Measurements from ENCODE around the gene HSD17B12. TPM values are rescaled to one million over a fixed set of nuclear protein-coding genes. Genes with fewer than 3 reads are reported as not detected.
"Not testable (repeated sequence)": the region's sequence is repeated elsewhere in the genome, so short reads cannot be mapped to it uniquely, and the experiment has no call there.

The HSD17B12 gene
- total and polyA plus RNA-seq, 5 donors, result 69.1 to 147 (median 104) TPM

DNA sequence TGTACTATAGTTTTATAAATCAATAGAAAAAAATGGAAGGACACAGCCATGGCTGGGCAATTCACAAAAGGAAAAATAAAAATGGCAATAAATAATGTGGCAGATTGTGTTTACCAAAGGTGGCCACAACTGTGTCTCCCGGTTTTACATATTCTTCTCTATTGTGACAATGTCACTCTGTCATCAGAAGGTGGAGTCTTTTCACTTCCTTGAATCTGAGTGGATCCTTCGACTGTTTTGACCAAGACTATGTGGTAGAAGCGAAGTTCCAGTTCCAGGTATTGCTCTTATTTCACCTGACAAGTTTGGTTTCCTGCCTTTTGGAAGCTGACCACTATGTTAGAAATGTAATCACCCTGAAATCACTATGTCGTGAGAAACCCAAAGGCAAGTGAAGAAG, 31.0 kb upstream of the HSD17B12 start:
- 90% methylated on average over 4 of the region's 4 CpGs for WGBS
- no peak overlapping the region for H3K4me3 ChIP-seq (ENCODE audit: low read length)
- ATAC-seq (no peak), DNase-seq (no peak)
- intact Hi-C loops (cut with DNase I), result no loop called here
- H3K27me3 ChIP-seq (ENCODE audit: control insufficient read depth, insufficient read depth), result no peaks in the 10 kb centered on the region
- peaks cover 1% of the 10 kb centered on the region for H3K4me1 ChIP-seq (ENCODE audit: control insufficient read depth, insufficient read depth, low read length)
- H3K9me3 ChIP-seq (ENCODE audit: control insufficient read depth, low read length), result no peaks in the 10 kb centered on the region
- H3K27ac ChIP-seq (ENCODE audit: low read length), result no peak overlapping the region

DNA sequence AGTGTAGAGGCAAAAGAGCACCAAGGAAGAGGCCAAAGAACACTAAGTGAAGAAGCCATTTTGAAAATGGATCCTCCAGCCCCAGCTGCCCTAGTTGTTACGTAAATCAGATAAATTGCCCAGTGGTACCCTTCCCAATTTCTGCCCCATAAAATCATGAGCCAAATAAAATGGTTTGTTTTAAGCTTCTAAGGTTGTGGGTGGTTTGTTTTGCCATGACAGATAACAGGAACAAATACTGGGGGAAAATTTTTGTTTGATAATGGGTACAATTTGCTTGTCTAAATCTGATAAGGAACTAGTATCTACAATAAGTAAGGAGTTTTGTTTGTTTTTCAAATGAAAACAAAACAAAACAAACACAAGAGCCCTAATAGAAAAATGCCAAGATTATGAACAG, 30.6 kb upstream of the HSD17B12 start:
- DNase-seq (no peak), ATAC-seq (no peak)
- Histone ChIP-seq H3K4me3 (ENCODE audit: low read length) (no peak overlapping the region), H3K4me1 (ENCODE audit: control insufficient read depth, insufficient read depth, low read length) (peaks cover 1% of the 10 kb centered on the region), H3K9me3 (ENCODE audit: control insufficient read depth, low read length) (no peaks in the 10 kb centered on the region), H3K27ac (ENCODE audit: low read length) (no peak overlapping the region), H3K27me3 (ENCODE audit: control insufficient read depth, insufficient read depth) (no peaks in the 10 kb centered on the region)
- WGBS, result 100% methylated on average over 1 of the region's 1 CpG
- intact Hi-C loops (cut with DNase I), result no loop called here

DNA sequence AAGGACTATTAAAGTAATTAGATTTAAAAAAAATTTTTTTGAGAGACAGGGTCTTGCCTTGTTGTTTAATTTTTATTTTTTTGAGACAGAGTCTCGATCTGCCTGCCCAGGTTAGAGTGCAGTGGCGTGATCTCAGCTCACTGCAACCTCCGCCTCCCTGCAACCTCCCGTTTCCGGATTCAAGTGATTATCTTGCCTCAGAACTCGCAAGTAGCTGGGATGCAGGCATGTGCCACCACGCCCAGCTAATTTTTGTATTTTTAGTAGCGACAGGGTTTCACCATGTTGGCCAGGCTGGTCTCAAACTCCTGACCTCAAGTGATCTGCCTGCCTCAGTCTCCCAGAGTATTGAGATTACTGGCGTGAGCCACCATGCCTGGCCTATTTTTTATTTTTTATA, 17.5 kb upstream of the HSD17B12 start:
- intact Hi-C loops (cut with DNase I), result loop anchor here in 1 of 4 donors (10.0 kb wide), 1 partner anchor 162 kb away; no protein-coding TSS in a partner anchor
- ATAC-seq; DNase-seq; H3K9me3 ChIP-seq (ENCODE audit: control insufficient read depth, low read length); H3K27ac ChIP-seq (ENCODE audit: low read length); H3K4me1 ChIP-seq (ENCODE audit: control insufficient read depth, insufficient read depth, low read length); H3K4me3 ChIP-seq (ENCODE audit: low read length); H3K27me3 ChIP-seq (ENCODE audit: control insufficient read depth, insufficient read depth): not testable (repeated sequence)
- 75% methylated on average over 9 of the region's 9 CpGs for WGBS

DNA sequence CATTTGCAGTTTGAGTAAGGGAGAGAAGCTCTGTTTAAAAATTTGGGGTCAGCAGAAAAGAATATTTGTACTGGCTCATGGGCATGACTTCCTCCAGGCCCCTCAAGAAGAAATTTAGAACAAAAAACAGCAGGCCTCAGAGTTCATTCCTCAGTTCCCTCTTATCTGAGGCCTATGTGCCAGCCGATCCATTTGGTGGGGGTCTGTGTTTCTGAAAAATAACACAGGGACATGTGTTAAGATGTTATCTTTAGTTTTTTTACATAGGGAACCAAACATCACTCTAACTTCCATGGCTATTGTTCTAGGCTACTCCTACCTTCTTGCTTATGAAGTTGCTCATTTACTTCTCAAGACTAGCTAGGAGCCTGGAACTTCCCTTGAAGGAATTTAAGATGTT, 16.2 kb upstream of the HSD17B12 start:
- Histone ChIP-seq H3K9me3 (ENCODE audit: control insufficient read depth, low read length) (no peaks in the 10 kb centered on the region), H3K4me1 (ENCODE audit: control insufficient read depth, insufficient read depth, low read length) (no peaks in the 10 kb centered on the region), H3K27ac (ENCODE audit: low read length) (no peak overlapping the region), H3K27me3 (ENCODE audit: control insufficient read depth, insufficient read depth) (no peaks in the 10 kb centered on the region), H3K4me3 (ENCODE audit: low read length) (no peak overlapping the region)
- intact Hi-C loops (cut with DNase I), result loop anchor here in 1 of 4 donors (10.0 kb wide), 1 partner anchor 161 kb away; no protein-coding TSS in a partner anchor
- WGBS, result 52% methylated on average over 1 of the region's 1 CpG
- ATAC-seq (no peak), DNase-seq (no peak)

DNA sequence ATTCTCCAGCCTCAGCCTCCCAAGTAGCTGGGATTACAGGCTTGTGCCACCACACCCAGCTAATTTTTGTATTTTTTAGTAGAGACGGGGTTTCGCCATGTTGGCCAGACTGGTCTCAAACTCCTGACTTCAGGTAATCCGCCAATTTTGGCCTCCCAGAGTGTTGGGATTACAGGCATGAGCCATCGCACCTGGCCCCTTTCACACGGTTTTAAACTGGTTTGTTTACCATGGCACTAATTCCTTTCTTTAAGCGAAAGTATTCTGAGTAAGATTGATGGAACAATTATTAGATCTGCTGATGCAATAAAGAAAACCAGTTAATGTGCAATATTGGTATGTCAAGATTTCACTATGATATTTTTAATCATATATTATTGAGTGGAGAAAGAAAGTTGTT, 9.3 kb upstream of the HSD17B12 start:
- intact Hi-C loops (cut with DNase I); H3K27ac ChIP-seq (ENCODE audit: low read length); H3K9me3 ChIP-seq (ENCODE audit: control insufficient read depth, low read length); H3K4me3 ChIP-seq (ENCODE audit: low read length); ATAC-seq; H3K4me1 ChIP-seq (ENCODE audit: control insufficient read depth, insufficient read depth, low read length); DNase-seq; H3K27me3 ChIP-seq (ENCODE audit: control insufficient read depth, insufficient read depth): not testable (repeated sequence)
- 90% methylated on average over 6 of the region's 6 CpGs for WGBS

DNA sequence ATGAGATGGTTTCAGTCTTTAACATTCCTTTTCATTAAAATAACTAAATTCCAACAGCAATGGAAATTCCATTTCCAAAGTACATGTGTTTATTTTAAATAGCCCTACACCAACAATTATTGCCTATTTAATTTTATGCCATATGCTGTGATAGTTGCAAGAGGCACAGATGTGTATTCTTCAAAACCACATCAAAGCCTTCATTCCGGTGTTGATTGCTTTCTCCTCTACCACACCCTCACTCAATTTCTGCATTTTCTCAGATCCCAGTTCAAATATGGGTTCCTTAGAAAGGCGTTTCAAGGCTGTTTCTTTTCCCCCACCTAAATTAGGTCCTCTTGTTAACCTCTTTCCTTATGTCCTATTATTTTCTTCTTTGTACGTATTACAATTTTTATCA, 6.0 kb upstream of the HSD17B12 start:
- no peak overlapping the region for H3K4me3 ChIP-seq (ENCODE audit: low read length)
- DNase-seq (no peak), ATAC-seq (no peak)
- H3K27me3 ChIP-seq (ENCODE audit: control insufficient read depth, insufficient read depth), result no peaks in the 10 kb centered on the region
- H3K9me3 ChIP-seq (ENCODE audit: control insufficient read depth, low read length), result no peaks in the 10 kb centered on the region
- WGBS, result 76% methylated on average over 3 of the region's 3 CpGs
- no peak overlapping the region for H3K27ac ChIP-seq (ENCODE audit: low read length)
- intact Hi-C loops (cut with DNase I), result no loop called here
- no peaks in the 10 kb centered on the region for H3K4me1 ChIP-seq (ENCODE audit: control insufficient read depth, insufficient read depth, low read length)

DNA sequence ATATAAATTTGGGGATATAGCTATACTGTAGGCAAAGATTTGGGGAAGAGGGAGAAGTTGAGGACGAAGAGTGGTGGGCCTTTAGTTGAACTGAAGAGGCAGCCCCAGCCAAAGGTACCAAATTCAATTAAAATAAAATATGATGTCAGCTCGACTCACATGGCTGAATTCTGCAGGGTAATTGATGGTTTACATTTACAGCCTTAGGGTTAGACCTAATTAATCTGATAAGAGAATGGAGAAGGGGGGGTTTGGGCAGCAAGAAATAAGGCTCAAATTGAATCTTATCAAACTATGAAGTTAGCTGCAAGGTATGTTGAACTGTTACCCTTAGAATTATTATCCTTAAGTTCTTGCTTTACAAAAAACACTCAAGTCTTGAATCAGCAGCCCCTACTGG, 3.6 kb upstream of the HSD17B12 start:
- Histone ChIP-seq H3K4me3 (ENCODE audit: low read length) (no peak overlapping the region), H3K9me3 (ENCODE audit: control insufficient read depth, low read length) (no peaks in the 10 kb centered on the region), H3K4me1 (ENCODE audit: control insufficient read depth, insufficient read depth, low read length) (no peaks in the 10 kb centered on the region), H3K27me3 (ENCODE audit: control insufficient read depth, insufficient read depth) (no peaks in the 10 kb centered on the region), H3K27ac (ENCODE audit: low read length) (no peak overlapping the region)
- intact Hi-C loops (cut with DNase I), result no loop called here
- ATAC-seq, result no peak
- 64% methylated on average over 2 of the region's 2 CpGs for WGBS
- no peak for DNase-seq

DNA sequence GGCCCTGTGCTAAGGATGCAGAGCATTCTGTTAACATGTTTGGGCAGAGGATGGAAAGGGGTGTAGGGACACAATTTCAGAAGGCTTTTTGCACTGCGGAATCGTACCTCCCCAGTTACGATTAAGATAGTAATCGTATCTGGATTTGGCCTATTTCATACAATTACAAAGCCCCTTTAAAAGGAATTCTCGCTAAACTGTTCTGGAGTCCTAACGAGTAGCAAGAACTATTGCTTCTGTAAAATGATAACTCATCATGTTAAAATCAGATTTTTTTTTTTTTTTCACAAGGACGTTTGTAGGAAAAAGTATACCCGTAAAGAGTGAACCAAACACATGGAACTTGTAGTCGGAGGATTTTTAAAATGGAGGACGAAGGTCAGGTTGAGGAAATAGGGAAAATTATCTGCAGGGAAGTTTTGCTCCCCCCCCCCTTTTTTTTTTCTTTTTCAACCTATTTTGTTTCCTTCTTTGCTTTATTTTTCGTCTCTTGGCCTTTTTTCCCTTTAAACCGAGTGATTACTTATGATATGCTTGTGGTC, 934 bp downstream of the HSD17B12 start:
- WGBS, result 5% methylated on average over 12 of the region's 12 CpGs
- DNase-seq (no peak), ATAC-seq (no peak)
- Histone ChIP-seq H3K27ac (ENCODE audit: low read length) (peak overlapping the region; percentile 96), H3K4me3 (ENCODE audit: low read length) (peak overlapping the region; percentile 95), H3K9me3 (ENCODE audit: control insufficient read depth, low read length) (no peaks in the 10 kb centered on the region), H3K27me3 (ENCODE audit: control insufficient read depth, insufficient read depth) (no peaks in the 10 kb centered on the region), H3K4me1 (ENCODE audit: control insufficient read depth, insufficient read depth, low read length) (peaks cover 5% of the 10 kb centered on the region)
- intact Hi-C loops (cut with DNase I), result no loop called here

DNA sequence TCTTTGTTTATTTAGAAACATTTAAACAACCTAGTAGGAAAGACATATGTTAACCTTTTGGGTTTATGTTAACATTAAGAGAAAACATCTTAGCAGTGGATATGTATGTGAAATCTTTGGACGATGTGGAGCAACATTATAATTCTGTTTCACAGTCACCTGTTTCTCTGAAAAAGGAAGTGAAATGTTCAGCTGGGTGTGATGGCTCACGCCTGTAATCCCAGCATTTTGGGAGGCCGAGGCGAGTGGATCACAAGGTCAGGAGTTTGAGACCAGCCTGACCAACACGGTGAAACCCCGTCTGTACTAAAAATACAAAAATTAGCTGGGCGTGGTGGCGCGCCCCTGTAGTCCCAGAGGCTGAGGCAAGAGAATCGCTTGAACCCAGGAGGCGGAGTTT, 1.5 kb downstream of the HSD17B12 start:
- H3K27me3 ChIP-seq (ENCODE audit: control insufficient read depth, insufficient read depth); intact Hi-C loops (cut with DNase I); ATAC-seq; H3K4me1 ChIP-seq (ENCODE audit: control insufficient read depth, insufficient read depth, low read length); DNase-seq; H3K27ac ChIP-seq (ENCODE audit: low read length); H3K9me3 ChIP-seq (ENCODE audit: control insufficient read depth, low read length): not testable (repeated sequence)
- peak overlapping the region; percentile 95 for H3K4me3 ChIP-seq (ENCODE audit: low read length)
- WGBS, result 87% methylated on average over 11 of the region's 11 CpGs

DNA sequence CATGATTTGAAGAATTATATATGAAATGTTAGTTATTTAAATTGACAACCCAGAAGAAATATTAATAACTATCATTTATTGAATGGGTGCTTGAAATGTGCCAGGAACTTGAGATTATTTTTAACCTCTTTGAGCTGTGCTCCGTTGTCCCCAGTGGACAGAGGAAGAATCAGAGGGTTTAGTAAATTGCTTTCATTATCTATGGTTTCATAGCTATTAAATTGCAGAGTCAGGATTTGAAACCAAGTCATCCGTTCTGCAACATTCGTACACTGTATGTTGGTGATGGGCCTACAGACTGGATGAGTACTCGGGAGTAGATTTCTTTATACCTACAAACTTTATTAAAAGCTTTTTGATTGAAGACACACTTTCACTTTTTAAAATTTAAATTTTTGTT, 4.9 kb downstream of the HSD17B12 start:
- H3K4me3 ChIP-seq (ENCODE audit: low read length), result no peak overlapping the region
- H3K27me3 ChIP-seq (ENCODE audit: control insufficient read depth, insufficient read depth), result no peaks in the 10 kb centered on the region
- 57% methylated on average over 4 of the region's 4 CpGs for WGBS
- no peak overlapping the region for H3K27ac ChIP-seq (ENCODE audit: low read length)
- peaks cover 7% of the 10 kb centered on the region for H3K4me1 ChIP-seq (ENCODE audit: control insufficient read depth, insufficient read depth, low read length)
- no peak for ATAC-seq
- no peaks in the 10 kb centered on the region for H3K9me3 ChIP-seq (ENCODE audit: control insufficient read depth, low read length)
- intact Hi-C loops (cut with DNase I), result no loop called here
- DNase-seq, result no peak

DNA sequence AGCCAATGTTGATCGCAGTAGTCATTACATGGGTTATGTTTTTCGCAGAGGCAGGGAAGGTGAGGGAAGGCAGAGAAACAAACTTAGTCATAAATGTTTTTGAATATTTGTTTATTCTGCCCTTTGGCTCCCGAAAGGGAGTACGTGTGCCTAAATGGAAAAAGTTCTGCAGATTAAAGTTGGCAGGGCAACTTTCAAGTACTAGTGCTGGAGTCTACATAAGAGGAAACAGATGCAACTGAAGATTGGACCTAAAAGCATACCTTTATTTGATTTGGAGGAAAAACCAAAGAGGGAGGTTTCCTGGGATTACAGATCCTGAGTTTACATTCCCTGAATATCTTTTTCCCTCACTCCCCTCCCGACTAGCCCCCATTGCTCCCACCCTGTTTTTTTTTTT, 5.7 kb downstream of the HSD17B12 start:
- no peaks in the 10 kb centered on the region for H3K27me3 ChIP-seq (ENCODE audit: control insufficient read depth, insufficient read depth)
- ATAC-seq (peak; percentile 30 to 65), DNase-seq (no peak)
- H3K9me3 ChIP-seq (ENCODE audit: control insufficient read depth, low read length), result no peaks in the 10 kb centered on the region
- H3K4me3 ChIP-seq (ENCODE audit: low read length), result peak overlapping the region; percentile 9
- intact Hi-C loops (cut with DNase I), result no loop called here
- H3K4me1 ChIP-seq (ENCODE audit: control insufficient read depth, insufficient read depth, low read length), result peaks cover 7% of the 10 kb centered on the region
- 53% methylated on average over 5 of the region's 5 CpGs for WGBS
- H3K27ac ChIP-seq (ENCODE audit: low read length), result peak overlapping the region; percentile 68
